VCaP (cell line): ENCODE data around the gene PDE4D.

Experiments
- H3K27ac ChIP-seq: fragments of 450-650 bp; 2 replicates; pipeline ENCODE4 v1.5.1; 2017
- TF ChIP-seq, protein P1 (sequence below): fragments of 450-650 bp; conservative IDR thresholded peaks from 2 replicates; pipeline ENCODE4 v1.5.1; 2017; ENCODE audit warnings: mild to moderate bottlenecking, moderate library complexity

The PDE4D gene

DNA sequence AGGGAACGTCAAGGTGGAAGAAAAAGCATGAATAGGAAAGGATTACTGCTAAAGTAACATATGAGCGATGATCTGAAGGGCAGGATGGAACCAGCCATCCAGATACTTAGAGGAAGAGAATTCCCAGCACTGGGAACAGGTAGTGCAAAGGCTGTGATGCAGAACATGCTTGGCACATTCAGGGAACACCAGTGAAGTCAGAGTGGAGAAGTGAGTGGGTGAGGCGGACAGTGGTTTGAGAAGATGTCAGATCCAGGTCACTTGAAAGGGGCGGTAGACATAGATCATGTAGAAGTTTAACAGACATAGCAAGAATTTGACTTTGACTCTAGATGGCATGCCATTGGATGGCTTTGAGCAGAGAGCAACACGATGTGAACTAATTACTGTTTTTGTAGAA lies 374.2 kb downstream of the PDE4D start:
- TF ChIP-seq, protein P1, sequence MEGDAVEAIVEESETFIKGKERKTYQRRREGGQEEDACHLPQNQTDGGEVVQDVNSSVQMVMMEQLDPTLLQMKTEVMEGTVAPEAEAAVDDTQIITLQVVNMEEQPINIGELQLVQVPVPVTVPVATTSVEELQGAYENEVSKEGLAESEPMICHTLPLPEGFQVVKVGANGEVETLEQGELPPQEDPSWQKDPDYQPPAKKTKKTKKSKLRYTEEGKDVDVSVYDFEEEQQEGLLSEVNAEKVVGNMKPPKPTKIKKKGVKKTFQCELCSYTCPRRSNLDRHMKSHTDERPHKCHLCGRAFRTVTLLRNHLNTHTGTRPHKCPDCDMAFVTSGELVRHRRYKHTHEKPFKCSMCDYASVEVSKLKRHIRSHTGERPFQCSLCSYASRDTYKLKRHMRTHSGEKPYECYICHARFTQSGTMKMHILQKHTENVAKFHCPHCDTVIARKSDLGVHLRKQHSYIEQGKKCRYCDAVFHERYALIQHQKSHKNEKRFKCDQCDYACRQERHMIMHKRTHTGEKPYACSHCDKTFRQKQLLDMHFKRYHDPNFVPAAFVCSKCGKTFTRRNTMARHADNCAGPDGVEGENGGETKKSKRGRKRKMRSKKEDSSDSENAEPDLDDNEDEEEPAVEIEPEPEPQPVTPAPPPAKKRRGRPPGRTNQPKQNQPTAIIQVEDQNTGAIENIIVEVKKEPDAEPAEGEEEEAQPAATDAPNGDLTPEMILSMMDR, result no peak
- H3K27ac ChIP-seq, result no peak overlapping the region

DNA sequence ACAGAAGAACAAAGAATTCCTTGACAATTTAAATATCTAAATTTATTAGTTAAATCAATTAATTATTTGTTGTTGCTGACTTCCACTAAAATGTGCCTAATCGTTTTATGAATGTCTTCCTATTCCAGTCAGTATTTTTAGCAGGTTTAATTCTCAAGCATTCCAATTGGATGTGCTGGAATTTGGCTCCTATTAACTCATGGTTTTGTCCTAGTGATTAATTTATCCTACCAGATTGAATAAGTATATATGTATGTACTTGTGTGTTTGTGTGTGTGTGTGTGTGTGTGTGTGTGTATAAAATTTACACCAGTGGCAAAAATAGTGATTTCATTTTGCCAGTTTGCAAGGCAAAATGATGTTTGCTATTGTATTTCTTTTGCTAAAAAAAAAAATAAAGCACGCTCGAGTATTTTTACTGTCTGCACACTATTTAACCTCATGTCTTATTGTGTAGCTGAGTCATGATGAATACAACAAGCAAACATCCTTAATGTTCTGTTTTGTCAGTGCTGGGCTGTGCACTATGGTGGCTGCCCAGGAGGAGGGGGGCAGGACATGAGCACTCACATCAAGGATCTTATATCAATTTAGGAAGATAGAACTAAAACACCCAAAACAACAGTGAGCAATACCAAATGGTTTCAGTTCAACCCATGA lies 375.5 kb downstream of the PDE4D start:
- no peak overlapping the region for H3K27ac ChIP-seq
- TF ChIP-seq, protein P1, result no peak

GRCh38 chr5:59516161-59516560 lies 377.4 kb downstream of the PDE4D start:
- TF ChIP-seq, protein P1, result no peak
- no peak overlapping the region for H3K27ac ChIP-seq

- peak overlapping the region; percentile 8; the same call in 1 of the 2 replicates for H3K27ac ChIP-seq
- TF ChIP-seq, protein P1, result peak; percentile 98
These were observed 387.1 kb downstream of the PDE4D start for GRCh38 chr5:59506285-59506877.

- TF ChIP-seq, protein P1, result no peak
- no peak overlapping the region for H3K27ac ChIP-seq
These were observed 389.5 kb downstream of the PDE4D start for GRCh38 chr5:59504043-59504442.

DNA sequence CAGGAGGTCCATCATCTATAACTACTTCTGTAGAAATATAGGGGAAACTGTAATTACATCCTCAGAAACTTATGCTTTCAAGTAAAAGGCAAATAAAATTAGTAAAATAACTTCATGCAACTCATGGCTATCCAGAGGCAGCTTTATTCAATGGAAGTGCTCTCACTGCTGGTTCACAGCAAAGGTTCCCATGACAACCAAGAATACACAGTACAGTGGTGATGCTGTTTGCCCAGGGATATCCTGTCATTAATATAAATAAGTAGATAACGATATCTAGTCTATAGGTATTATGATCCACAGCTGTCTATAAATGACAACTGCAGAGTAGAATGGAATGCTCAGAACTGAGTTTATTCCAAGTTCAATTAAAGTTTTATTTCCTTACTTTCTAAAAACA lies 390.3 kb downstream of the PDE4D start:
- no peak overlapping the region for H3K27ac ChIP-seq
- TF ChIP-seq, protein P1, result no peak

GRCh38 chr5:59501316-59501715 lies 392.2 kb downstream of the PDE4D start:
- TF ChIP-seq, protein P1, result no peak
- H3K27ac ChIP-seq, result no peak overlapping the region
